Epithelial cell of proximal tubule (primary cell): Measurements from ENCODE around the gene FREM1. TPM values are rescaled to one million over a fixed set of nuclear protein-coding genes. Genes with fewer than 3 reads are reported as not detected.

Source experiments
- DNase-seq: peaks from one replicate; pipeline ENCODE4 v3.0.0-alpha.2; 2011; ENCODE audit warnings: low read depth
- H3K4me3 ChIP-seq: 2 replicates; pipeline ENCODE4 v1.5.1; 2011; ENCODE audit warnings: low read depth, mild to moderate bottlenecking, low read length
- total RNA-seq: library from RNA; depleted of rRNA; stranded (reverse); fragments of >200 nt; gene quantifications from 2 replicates; pipeline ENCODE4 v1.2.3, GENCODE V29; 2015
- TF ChIP-seq, protein P1 (sequence below): conservative IDR thresholded peaks from 2 replicates; pipeline ENCODE4 v1.5.1; 2012; ENCODE audit warnings: low read depth, mild to moderate bottlenecking, low read length

FREM1 gene
- total RNA-seq, 1 donor from 2014 or later = 0.17 TPM

- no peak for DNase-seq
- no peak overlapping the region for H3K4me3 ChIP-seq
- TF ChIP-seq, protein P1, sequence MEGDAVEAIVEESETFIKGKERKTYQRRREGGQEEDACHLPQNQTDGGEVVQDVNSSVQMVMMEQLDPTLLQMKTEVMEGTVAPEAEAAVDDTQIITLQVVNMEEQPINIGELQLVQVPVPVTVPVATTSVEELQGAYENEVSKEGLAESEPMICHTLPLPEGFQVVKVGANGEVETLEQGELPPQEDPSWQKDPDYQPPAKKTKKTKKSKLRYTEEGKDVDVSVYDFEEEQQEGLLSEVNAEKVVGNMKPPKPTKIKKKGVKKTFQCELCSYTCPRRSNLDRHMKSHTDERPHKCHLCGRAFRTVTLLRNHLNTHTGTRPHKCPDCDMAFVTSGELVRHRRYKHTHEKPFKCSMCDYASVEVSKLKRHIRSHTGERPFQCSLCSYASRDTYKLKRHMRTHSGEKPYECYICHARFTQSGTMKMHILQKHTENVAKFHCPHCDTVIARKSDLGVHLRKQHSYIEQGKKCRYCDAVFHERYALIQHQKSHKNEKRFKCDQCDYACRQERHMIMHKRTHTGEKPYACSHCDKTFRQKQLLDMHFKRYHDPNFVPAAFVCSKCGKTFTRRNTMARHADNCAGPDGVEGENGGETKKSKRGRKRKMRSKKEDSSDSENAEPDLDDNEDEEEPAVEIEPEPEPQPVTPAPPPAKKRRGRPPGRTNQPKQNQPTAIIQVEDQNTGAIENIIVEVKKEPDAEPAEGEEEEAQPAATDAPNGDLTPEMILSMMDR = no peak
Observed at GRCh38 chr9:14906000-14906399, 4.2 kb downstream of the FREM1 start.

- TF ChIP-seq, protein P1 = no peak
- no peak overlapping the region for H3K4me3 ChIP-seq
- no peak for DNase-seq
Observed at GRCh38 chr9:14903040-14903439, 7.2 kb downstream of the FREM1 start.

DNA sequence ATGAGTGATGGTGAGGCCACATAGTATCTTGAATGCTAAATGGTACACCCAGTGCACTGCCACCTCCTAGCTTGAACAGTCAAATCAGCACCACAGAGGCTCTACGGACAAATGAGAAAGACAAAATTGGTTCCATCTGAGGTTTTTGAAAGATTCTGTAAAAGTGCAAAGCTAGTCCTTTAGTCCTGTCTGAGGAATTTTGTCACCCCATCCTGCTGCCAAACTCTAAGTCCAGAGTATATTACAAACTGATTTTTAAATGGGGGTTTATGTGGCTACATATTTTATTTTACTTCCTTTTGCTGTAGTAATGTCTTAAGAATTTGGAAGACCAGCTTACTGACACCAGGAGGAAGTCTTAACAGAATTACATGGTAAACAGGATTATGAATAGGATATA is 7.7 kb downstream of the FREM1 start:
- no peak overlapping the region for H3K4me3 ChIP-seq
- TF ChIP-seq, protein P1 = no peak
- no peak for DNase-seq

DNA sequence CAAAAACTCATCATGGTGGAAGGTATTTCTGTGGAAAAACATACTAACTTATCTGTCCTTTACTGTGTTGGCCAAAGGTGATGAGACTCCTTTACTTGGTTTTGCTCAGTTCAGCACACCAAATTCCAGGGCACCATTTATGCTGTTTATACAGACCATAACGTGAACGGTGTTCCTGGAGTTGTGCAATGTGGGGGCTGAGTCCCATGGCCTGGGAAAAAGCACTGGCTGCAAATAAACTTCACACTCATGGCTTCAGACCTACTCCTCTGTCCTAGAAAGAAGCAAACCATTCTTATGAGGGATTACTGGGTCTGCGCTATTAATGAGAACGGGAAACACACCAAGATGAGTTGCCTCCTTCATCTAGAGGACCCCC is 10.4 kb downstream of the FREM1 start:
- TF ChIP-seq, protein P1 = no peak
- no peak for DNase-seq
- no peak overlapping the region for H3K4me3 ChIP-seq

GRCh38 chr9:14899042-14899814 is 11.0 kb downstream of the FREM1 start:
- DNase-seq = no peak
- TF ChIP-seq, protein P1 = no peak
- H3K4me3 ChIP-seq = no peak overlapping the region

DNA sequence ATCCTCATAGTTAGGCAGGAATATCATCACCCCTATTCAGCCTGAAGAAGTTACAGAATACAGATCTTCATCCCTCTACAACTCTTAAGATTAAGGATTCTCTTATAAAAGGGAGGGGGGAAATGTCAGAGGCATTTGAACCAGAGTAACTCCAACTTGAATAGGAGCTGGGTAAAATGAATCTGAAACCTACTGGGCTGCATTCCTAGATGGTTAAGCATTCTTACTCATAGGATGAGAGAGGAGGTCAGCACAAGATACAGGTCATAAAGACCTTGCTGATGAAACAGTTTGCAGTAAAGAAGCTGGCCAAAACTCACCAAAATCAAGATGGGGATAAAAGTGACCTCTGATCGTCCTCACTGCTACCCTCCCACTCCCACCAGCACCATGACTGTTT is 14.4 kb downstream of the FREM1 start:
- H3K4me3 ChIP-seq = no peak overlapping the region
- TF ChIP-seq, protein P1 = no peak
- no peak for DNase-seq

- TF ChIP-seq, protein P1 = no peak
- H3K4me3 ChIP-seq = no peak overlapping the region
- no peak for DNase-seq
Observed at GRCh38 chr9:14893280-14893679, 16.9 kb downstream of the FREM1 start.
